Caki2 (cell line): Measurements from ENCODE around the gene HIVEP2. TPM values are rescaled to one million over a fixed set of nuclear protein-coding genes. Genes with fewer than 3 reads are reported as not detected.

Experiments
- DNase-seq: peaks from one replicate; pipeline ENCODE4 v3.0.0-alpha.2; 2015; ENCODE audit warnings: low read depth
- in situ Hi-C: cut with HindIII; loops from 2 replicates; pipeline ENCODE4 v1.10.0; 2016; ENCODE audit warnings: low sequenced_read_pairs, low pct_unique_long_range_greater_than_20kb, mixed read lengths
- total RNA-seq: library from RNA; depleted of rRNA; stranded (reverse); fragments of >200 nt; shearing (Covaris generic); gene quantifications from 2 replicates; pipeline ENCODE4 v1.2.3, GENCODE V29; 2014; ENCODE audit warnings: low replicate concordance; rRNA removed

HIVEP2 gene
- total RNA-seq, 1 experiment from 2014 or later, result 3.5 TPM

DNA sequence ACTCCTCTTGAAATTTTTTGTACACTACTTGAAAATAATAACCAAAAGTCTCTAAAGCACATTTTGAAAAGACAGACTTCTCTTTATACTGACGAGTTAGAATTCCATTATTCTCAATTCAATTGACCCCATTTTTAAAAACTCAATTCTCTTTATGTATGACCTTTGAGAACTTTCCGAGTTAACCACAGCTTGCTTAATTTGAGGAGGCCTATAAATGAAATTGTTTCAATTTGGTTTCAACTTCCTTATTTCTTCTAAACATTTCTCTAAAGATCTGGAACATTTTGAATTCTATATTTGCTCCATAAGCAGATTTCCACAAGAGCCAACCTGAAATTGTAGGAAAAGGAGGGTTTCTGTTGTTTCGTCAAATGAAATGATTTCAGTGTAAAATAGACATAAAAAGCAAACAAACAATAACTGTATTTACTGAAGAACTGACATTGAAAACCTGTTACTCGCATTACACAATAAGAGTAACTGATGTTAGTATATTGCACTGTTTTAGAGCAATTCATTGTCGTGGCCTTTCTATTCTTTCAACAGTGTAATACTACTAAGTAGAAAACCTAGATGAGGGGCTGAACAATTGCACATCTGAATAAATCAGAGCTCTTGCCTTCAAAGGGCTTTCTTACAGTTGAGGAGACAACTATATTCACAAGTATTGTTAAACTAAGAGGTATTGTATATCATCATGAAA, 223.6 kb downstream of the HIVEP2 start:
- in situ Hi-C loops, result no loop called here
- DNase-seq, result no peak

DNA sequence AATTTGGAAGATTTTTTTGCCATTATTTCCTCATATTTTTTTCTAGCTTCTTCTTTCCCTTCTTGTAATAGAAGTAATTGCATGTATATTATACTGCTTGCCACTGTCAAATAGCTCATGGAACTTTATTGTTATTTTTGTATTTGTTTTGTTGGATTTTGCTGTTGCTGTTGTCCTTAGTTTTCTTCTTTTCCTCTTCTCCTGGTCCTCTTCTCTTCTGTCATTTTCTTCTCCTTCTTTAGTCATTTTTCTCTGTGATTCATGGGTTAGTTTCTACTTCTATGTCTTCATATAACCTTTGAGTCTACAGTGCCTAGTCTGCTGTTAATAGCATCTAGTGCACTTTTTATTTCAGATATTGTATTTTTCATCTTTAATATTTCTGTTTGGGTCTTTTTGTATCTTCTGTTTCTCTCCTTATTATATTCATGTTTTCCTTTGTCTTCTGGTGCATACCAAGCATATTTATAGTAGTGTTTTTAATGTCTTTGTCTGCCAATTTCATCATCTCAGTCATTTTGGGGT, 226.2 kb downstream of the HIVEP2 start:
- no peak for DNase-seq
- in situ Hi-C loops, result no loop called here

DNA sequence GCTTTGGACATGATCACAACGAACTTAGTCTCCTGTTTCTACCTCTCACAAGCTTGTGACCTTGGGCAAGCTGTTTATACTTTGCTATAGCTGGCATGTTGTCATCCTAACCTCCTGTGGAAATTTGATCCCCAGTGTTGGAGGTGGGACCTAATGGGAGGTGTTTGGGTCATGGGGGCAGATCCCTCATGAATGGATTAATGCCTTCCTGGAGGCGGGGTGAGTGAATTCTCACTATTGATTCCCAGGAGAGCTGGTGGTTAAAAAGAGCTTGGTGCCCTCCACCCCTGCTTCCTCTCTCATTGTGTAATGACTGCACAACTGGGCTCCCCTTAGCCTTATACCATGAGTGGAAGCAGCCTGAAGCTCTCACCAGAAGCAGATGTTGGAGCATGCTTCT, 228.9 kb downstream of the HIVEP2 start:
- no peak for DNase-seq
- in situ Hi-C loops, result no loop called here

DNA sequence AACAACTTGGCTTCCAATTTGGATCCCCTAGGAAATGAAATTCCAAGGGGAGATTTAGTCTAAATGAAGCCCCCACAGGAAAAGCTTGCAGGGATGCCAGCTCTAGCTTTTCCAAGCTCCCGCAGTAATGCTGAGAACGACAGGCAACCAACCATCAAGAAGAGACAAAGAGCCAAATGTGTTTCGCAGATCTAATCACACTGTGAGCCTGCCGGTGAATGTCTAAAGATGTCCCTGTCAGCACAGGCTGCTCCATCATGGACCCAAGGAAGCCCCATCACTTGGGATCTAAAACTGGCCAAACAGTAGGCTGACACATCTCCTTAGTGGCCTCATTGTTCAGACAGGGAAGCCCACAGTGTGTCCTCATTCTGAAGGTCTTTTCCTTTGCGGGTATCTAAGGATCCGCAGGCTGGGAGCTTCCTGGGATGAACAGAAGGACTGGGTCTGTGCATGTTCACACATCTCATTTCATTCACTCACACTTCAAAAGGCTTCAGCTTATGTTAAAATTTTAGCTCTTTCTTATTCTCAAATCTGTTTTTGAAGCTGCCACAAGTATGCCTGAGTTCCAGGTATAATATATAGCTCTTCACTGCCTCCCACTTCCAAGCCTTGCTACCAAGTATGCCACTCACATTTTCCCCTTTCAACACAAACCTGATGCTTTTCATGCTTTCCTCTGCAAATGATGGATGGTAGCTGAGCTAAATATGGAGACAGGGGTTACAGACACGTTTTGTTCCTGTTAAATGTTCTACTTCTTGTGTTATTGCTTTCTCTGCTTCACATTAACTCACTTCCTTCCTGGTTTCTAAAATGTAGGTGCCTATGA, 229.8 kb downstream of the HIVEP2 start:
- no peak for DNase-seq
- in situ Hi-C loops, result no loop called here

DNA sequence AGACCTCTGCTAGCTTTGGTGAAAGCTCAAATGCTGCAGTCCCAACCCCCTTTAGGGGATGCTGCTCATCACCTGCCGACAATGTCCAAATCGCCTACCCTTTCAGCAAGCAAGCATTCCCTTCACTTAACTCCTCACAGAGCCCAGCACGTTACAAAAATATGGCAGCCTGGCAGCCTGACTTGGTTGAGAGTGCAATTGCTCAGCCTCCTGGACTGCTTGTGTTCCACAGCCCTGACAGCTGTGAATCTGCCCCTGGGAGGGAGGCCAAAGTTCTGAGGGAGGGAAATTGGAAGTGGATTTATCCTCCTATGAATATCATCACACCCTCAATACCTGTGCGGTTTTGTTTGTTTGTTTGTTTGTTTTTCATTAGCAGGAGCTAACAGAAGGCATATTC, 231.0 kb downstream of the HIVEP2 start:
- DNase-seq, result no peak
- in situ Hi-C loops, result no loop called here

DNA sequence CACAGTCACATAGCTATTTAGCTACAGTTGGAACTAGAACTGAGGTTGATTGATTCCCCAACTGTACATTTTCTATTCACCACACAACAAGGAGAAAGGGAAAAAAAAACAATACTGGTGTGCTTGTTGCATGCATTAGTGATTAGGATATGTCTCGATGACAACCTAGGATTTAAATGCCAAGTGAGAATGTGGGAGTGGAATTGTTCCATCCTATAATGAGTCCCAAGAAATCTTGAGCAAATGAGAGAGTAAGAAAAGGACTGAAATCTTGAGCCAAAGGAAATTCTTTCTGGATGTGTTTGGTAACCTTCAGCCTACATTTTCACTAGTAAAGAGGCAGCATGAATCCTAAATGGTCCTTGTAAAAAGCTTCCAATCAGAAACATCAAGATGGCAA, 232.7 kb downstream of the HIVEP2 start:
- no peak for DNase-seq
- in situ Hi-C loops, result no loop called here

DNA sequence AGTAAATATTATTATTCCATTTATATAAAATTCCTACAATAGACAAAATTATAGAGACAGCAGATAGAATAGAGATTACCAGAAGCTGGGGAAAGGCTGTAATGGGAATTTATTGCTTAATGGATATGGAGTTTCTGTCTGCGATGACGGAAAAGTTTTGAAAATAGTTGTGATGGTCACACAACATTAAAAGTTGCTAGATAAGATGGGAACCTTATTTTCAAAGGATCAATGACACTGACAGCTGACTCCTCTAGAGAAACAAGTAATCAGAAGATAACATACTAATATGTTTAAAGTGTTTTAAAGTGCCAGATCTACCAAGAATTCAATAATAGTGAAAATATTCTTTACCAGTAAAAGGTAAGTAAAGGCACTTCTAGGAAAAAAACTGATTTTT, 236.3 kb downstream of the HIVEP2 start:
- in situ Hi-C loops, result no loop called here
- no peak for DNase-seq

DNA sequence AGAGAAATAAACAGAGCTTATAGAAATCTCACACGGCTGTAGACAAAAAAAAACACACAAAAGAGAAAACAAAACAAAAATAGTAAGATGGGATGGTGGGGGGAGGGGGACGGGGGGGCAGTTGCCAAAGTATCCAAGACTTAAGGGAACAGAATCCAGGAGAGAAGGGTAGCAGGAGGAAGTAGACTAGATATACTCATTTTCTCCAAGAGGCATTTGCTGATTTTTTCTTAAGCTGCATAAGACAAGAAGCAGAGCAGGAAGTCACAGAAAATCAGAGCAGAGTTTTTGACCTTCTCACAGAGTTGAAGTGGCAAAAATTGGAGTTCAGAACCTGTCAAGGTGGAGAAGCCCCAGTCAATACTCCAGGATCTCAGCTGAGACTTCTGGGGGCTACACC, 237.7 kb downstream of the HIVEP2 start:
- in situ Hi-C loops, result no loop called here
- DNase-seq, result no peak

DNA sequence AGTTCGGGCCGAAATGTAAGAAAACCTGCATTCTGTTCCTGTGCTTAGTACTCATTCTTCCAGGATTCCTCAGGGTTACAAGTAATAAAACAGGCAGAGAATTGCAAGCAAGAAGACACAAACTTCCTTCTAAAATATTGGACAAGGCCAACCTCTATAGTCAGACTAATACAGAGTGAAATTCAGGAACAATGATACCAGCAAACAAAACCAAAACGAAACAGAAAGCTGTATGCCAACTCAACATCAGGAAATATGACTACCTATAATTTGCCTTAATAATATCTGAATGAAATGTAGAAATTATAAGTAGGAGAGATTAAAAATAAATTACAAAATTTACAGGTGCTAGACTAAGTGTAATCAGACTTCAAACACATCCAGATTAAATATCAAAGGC, 238.8 kb downstream of the HIVEP2 start:
- DNase-seq, result no peak
- in situ Hi-C loops, result no loop called here

DNA sequence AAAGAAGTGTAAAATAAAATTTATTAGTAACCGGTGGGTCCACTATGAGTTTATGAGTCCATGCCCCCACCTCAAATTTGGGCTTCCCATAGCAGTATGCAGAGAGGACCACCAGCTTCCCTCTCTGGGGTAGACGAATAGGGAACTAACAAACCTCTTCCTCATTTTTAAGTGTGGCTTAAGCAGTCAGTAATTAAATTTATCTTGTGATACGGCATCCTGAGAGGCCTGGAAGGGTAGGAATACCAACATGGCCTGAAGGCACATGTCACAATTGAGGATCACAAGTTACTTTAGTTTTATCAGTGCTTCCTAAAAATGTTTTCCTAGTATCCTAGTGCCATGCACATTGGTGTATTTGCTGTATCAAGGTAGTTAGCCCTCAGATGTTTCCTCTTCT, 239.9 kb downstream of the HIVEP2 start:
- in situ Hi-C loops, result no loop called here
- no peak for DNase-seq

DNA sequence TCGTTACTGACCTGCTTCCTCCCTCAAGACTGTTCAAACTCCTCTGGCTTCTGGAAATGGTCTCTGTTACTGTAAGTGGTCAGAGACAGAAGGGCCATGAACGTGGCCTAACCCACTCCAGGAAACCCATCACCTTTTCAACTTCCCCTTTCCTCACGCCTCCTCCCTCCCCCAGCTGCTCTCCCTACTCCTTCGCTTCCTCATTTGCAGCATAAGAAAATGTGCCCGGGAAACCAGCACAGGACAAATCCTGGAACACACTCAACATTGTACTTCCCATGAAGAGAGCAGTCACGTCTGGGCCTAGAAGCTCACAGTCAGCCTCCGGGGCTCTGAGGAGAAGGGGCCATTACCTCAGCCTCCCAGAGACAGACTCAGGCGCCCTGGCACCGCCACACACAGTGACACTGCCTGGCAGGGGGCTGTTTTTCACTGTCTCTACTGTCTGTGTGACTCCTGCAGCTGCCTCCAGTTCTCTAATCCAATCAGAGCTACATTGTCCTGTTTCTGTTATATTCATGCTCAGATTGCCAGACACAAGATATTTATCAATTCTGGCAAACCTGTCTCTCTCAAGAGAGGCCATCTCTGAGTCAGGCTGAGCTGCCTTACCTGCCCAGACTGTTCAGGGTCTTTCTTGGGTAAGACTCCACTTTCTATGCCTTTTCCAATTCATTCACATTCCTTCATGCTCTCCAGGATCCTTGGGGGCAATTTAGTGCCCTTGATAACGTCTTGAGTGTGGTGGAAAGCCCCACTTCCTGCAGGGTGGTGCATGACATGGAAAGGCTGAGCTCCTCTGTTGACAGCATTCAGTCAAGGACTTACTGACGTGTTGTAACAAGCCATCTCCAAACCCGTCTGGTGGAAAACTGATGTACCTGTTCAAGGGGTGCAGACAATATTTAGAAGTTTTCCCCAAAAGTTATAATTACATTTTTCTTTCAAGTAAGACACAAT, 242.2 kb downstream of the HIVEP2 start:
- no peak for DNase-seq
- in situ Hi-C loops, result no loop called here

Other genes starting within 250 kb of the HIVEP2 start
- 56.1 and 76.2 TPM in 2 replicates for gene AIG1, start 115.7 kb upstream of the HIVEP2 start, total RNA-seq